HG02970 (cell line): ENCODE measurements around the gene ORC5.
"Not testable (repeated sequence)": the region's sequence is repeated elsewhere in the genome, so short reads cannot be mapped to it uniquely, and the experiment has no call there.

Experiments used
- ATAC-seq: cut with Tn5 transposase; IDR thresholded peaks from one replicate; pipeline ENCODE4 v1.9.1; 2021; ENCODE audit warnings: mild to moderate bottlenecking, moderate library complexity, moderate number of reproducible peaks; ENCODE audit not compliant: unreplicated experiment, low FRiP score

Gene ORC5

DNA sequence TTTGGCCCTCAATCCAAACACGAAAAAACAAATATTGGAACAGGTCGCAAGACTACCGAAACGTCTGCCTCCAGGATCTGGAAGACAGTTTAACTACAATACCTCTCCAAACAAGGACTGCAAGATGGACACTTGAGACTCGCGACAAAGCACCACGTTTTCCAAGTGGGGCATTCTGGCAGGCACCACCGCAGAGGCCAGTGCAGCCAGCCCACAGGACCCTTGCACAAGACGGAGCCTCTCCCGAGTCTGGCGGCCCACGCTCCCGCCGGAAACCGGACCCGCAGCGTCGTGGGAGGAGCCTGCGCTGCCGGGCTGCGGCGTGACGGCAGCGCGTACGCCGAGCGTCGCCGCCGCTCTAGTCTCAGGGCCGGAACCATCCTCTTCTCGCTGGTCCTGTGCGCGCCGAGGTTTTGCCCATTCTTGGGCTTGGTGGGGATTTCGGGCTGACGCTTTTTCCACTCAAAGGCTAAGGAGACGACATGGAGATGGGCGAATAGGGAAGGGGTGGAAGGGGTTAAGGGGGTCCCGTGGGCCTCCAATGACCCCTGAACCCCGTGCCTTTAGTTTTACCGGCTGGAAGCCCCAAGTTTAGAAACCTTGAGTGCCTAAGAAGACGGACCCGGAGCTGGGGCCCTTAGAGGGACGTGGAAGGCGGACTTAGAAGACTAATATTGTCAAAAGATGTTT is at the start of gene ORC5:
TSS of gene ORC5 (minus strand) at position 283 of the 690 bp plus-strand sequence. CDS start at position 174, 109 bp downstream.
- ATAC-seq: peak; percentile 100

DNA sequence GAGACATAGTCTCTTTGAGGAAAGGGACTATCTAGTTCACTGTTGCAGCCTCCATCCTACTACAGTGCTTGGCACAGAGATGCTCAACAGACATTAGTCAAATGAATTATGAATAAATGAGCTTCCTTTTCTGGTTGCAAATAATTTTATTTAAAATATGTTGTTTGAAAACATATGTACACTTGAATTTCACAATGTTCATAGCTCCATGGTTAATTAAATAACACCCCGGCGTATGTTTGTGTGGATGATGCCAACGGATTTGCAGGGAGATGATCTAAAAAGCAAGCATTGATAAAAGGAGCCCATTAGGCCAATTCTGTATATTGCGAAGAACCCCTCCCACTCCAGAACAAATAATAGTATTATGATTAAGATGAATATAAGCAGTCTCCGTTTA is 47.8 kb upstream of the ORC5 start:
- ATAC-seq: no peak

DNA sequence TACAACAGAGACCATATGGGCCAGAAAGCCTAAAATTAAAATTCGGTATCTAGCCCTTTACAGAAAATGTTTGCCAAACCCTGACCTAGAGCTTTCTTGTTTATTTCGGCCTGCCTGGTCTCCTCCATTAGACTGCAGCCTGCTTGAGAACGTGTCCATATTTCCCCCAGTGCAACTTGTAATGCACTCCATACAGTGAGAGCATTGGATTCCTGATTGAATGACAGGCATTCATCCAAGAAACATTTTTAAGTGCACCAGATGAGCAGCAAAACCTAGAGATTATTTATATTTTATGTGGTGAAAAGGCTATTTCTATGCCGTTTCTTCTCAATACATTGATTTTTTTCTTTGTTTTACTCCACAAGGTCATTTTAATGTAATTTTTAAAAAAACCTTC is 47.4 kb upstream of the ORC5 start:
- no peak for ATAC-seq

DNA sequence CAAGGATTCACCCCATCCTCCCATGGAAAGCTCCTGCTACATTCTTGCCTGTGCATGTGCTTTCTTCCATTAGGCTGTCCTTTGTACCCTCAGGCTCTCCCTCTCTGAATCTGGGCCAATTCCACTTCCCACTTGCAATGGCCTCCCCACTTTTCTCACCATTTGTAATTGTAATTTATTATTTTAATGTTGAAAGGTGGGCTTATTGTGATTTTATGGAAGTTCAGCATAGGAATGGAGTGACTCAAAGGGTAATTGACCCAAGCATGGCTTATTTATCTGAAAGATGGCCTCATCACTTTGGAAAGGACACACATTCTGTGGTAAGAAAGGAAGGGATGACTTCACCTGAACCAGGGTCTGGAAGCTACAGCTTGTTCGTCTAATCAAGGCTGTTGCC is 46.9 kb upstream of the ORC5 start:
- ATAC-seq: no peak

DNA sequence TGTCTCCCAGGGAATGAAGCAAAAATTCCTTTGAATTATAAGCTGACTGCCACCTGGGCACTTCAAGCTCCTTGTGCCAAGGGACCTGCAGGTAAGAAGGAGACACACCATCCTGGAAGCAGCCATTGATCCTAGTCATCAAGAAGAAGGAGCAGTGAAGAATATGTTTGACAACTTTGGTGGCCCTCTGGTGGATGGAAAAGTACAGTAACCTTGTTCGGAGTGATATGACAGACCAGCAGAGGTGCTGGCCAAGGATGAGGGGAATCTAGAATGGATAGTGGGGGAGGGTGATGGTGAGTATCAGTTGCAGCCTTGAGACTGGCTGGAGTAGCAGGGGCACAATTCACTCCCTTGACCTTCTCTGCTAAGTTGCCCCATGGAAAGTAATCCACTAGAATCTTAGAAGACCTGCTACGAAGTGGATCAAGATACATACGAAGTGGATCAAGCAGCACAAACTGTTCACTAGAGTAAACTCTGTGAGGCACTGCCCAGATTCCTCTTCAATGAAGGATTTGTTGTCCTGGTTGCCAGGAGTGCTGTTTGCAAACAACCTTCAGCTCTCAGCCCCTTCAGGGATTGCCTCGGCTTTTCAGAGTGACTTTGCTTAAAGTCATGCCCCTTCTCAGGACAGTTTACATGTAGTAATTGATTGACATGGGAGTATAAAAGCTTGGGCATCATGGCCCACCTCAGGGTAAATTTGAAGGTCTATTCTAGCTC is 44.8 kb upstream of the ORC5 start:
- ATAC-seq: no peak

DNA sequence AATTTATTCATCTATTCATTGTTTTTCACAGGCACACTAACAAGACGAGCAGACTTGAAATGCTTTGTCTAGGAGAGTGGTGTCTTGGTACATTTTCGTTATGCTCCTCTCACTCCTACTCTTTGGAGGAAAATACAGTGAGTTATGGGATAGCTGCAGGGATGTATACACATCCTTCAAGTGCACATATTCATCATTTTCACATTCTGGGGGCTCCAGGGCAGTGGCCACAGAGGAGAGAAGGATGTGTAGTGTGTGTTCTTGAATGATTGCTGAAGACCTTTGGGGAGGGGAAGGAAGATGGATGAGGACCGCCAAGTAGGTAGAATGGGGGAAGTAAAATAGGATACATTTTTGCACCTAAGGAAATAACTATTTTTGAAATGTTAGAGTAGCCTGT is 34.8 kb upstream of the ORC5 start:
- no peak for ATAC-seq

DNA sequence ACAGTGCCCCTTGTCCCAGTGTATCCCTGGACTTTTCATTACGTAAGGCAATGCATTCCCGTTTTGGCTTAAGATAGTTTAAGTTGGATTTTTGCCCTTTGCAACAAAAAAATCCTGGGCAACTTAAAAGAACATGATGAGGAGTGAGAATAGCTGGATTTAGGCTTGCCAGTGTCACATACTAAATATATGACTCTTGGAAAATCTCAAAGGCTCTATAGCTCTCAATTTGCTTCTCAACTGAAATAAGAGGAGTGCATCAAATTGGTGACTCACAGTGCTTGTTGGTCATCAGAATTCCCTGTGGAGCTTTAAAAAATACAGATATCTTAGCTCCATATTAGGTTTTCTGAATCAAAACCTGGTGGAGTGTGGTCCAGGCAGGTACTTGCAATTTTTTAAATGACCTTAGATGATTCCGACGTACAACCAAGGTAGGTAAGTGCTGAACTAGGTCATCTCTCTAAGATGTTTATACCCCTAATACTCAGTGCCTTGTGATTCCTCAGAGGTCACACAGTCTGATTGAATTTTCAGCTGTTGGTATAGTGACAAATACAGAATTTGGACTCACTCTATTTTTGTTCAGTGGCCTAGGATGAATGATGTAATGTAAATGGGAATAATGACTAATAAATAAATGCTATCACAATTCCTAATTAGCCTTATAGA is 33.9 kb upstream of the ORC5 start:
- no peak for ATAC-seq

DNA sequence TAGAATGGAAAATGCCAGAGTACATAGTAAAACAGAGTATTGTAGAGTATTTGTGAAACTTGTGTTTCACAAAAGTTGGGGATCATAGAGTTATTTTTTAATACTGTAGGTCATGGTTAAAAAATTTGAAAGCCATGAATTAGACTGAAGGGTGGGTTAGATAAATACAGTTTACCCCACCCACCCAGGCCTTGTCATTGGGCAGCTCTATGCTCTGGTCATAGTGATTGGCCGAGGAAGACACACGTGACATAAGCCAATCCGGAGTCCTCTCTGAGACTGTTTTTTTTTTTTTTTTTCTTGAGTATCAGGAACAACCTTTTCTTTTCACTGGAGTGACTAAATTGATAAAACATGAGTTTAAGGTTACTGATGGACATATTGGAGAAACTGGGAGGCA is 33.3 kb upstream of the ORC5 start:
- no peak for ATAC-seq

DNA sequence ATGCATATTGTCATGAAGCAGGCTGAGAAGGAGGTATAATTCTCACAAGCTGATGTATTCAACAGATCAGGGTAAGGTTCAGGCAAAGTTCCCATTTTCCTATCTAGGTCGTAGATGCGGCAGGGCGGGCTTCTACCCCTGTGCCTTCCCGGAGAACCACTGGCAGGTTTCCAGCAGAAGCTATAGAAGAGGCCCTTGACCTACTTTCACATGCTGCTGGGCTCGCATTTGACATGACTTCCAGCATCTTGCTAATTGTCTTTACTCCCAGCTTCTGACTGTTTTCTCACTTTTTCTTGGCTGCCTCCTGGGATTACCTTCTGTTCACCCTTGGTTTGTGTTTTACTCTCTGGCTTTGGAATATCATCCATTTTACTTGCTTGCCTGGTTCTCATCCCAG is 32.6 kb upstream of the ORC5 start:
- no peak for ATAC-seq

DNA sequence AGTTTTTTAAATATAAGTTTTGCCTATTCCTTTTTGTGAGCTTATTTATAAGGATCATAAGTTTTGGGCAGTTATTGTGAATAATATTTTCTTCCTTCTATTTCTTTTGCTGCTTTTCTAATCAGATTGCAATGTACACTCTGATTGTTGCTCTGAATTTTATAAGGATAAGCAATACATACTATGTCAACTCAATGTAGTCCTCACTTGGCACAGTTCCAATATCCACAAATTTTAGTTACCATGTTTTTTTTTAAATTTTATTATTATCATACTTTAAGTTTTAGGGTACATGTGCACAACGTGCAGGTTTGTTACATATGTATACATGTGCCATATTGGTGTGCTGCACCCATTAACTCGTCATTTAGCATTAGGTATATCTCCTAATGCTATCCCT is 27.2 kb upstream of the ORC5 start:
- ATAC-seq: not testable (repeated sequence)

DNA sequence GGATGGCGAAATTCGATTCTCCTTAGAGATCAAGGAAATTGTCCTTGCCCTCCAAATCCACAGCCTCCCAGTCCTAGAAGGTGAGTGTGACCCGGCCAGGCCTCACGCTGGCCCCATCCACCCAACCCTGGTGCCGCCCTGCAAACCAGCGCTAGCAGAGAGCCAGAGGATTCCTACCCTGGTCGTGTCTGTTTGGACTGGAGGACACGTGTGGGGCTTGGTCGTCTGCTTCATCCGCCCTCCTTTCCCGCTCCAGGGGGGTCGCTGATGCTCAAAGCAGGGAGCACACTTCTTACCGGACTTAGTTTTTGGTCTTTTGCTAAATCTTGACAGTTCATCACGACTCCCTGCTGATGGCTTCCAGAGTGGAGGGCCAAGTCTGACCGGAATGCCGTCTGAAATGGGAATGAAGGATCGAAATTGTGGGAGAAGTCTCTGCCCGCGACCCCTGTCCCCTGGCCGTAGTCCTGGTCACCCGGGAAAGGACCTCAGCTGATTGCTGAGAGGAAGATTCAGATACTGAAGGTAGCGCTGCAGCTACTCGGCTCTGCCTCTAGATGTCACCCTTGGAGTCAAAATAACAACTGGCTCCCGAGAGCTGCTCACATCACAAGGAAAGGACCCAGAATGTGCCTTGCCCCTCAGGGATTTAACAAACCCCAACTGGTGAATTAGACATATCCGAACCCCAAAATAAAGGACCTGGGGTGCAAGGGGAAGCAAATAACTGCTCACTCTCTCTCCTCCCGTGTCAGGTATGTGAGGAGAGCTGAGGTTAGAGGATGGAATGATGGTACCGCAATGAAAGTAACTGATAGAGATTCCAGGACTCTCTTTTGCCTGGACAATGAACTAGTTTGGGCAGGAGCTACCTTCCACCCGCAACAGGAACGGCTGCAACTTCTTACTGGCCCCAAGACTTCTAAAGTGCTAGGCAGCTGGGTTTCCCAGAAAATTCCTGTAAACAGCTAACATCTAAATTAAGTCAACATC is 23.5 kb upstream of the ORC5 start:
- peak; percentile 87 for ATAC-seq

DNA sequence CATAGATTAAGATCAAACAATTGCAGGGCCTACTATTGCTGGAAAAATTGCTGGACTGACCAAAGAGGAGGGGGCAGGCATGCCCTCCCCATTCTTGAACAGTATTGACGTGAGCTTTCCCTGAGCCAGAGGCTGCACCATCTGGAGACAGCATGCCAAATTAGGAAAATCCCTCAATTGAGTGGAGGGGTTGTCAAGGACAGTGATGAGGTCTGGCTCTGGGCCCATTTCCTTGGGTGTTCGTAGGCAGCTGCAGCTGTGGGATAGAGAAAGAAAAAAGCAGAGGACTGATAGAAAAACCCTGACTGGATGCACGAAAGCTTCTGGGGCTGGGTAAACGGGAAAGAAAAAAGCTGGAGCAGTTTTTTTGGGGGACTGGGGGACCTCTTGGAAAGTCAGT is 22.8 kb upstream of the ORC5 start:
- no peak for ATAC-seq

DNA sequence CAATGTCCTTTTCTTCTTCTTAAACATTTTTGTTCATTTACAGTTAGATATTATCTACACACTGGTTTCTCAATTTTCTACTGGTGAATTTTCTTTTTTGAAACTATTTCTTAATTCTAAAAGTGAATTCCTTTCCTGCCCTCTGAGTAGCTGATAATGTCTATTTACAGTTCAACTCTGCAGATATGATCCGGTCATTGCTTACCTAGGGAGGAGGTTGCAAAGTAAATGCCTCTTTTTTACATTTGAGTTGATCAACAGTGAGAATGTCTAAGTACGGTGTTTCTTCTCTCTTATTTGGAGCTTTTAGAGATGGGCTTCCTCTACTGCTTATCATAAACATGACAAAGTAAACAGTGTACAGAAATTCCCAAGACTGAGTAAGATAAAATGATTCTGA is 20.6 kb upstream of the ORC5 start:
- ATAC-seq: no peak

DNA sequence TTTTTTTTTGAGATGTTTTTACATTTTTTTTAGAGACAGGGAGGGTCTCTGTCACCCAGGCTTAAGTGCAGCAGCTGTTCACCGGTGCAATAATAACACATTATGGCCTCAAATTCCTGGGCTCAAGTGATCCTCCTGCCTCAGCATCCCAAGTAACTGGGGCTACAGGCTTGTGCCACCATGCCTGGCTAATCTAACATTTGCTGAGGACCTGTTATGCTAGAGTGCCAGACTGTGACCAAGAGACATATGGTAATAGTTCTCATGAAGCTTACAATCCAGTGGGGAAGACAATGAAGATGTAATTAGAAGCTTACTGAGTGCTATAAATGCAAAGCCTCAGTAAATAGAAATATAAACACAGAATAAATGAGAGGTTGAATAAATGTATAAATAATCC is 17.6 kb upstream of the ORC5 start:
- ATAC-seq: no peak

DNA sequence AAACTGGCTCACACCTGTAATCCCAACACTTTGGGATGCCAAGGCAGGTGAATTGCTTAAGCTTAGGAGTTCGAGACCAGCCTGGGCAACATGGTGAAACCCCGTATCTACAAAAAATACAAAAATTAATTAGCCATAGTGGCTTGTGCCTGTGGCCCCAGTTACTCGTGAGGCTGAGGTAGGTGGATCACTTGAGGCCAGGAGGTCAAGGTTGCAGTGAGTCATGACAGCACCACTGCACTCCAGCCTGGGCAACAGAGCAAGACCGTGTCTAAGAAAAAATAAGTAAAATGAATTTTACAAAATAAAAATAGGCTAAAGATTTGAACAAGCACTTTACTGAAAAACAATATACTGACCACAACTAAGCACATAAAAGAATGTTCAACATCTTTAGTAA is 9.8 kb upstream of the ORC5 start:
- no peak for ATAC-seq

DNA sequence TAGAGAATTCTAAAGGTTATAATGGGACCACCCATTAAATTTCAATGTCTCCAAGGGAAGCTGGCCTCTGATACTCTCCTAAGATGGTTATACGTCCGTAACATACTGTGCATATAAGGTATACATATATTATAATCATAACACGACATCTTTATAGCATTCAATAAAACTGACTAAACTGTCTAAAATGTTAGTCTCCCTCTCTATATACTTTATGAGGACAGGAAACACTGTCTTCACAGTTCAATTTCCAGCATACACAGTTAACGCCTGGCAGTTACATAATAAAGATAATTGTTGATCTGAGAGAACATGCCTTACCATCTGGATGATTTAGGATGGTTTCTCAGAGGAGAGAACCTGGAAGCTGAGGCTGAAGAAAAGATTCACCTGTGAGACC is 1.2 kb upstream of the ORC5 start:
- no peak for ATAC-seq

DNA sequence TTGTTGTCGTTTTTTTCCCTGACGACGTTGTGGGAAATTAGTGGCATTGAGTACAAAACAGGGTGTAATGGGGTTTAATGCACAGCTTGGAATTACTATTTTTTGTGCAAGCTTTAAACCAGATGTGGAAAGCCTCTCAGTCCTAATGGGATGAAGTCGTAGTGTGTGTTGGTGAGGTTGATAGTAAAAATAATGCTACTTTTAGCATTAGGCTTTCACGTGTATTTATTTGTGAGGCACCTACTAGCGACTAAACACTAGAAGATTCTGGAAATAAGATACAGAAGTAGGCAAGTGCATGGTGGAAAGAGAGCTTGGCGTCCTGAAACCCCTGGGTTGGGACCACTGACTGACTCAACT is 588 bp upstream of the ORC5 start:
- no peak for ATAC-seq

DNA sequence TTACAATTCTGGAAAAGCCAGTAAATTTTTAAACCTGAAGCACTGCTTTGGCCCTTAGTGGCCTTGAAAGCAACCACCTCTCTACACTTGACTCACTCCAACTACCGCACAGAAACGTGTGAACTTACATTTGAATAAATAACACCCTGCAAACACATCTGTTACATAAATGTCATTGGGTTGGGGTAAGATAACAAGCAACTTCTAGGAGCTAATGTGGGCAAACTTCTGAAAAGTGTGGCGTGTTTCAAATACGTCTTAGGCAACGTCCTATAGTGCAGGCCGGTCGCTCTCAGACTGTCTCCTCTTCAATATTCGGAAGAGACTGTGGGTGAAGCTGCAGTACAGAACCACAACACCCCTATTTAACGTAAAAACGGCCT is 474 bp downstream of the ORC5 start:
- ATAC-seq: peak; percentile 24

DNA sequence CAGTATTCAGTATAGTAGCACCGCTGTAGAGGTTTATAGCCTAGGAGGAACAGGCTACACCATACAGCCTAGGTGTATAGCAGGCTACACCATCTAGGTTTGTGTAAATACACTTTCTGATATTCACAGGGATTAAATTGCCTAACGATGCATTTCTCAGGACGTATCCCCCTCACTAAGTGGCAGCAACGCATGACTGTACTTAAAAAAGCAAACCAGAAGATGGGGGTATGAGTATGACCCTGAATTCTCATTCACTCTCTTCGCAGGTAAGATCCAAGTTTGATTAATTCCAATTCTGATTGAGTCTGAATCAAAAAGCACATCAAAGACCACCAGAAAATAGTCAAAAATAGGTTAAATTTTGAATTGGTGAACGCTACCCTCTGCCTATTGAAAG is 972 bp downstream of the ORC5 start:
- ATAC-seq: no peak

DNA sequence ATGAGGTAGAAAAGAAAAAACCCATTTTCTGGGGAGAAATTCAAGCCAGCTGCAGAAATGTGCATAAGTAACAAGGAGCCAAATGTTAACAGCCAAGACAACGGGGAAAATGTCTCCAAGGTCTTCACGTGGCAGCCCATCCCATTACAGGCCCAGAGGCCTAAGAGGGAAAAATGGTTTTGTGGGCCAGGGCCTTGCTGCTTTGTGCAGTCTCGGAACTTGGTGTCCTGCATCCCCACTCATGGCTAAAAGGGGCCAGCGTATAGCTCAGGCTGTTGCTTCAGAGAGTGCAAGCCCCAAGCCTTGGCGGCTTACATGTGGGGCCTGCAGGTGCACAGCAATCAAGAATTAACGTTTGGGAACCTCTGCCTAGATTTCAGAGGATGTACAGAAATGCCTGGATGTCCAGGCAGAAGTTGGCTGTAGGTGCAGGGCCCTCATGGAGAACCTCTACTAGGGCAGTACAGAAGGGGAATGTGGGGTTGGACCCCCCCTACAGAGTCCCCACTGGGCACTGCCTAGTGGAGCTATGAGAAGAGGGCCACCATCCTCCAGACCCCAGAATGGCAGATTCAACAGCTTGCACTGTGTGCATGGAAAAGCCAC is 9.0 kb downstream of the ORC5 start:
- no peak for ATAC-seq
